BJ (cell line): ENCODE measurements around the gene CHCHD6. TPM values are rescaled to one million over a fixed set of nuclear protein-coding genes. Genes with fewer than 3 reads are reported as not detected.

Experiments
- CTCF ChIA-PET: fragments of 350-600 bp; formaldehyde crosslinking; extraction: SDS; loops from one replicate; lab custom pipeline; 2021; ENCODE audit warnings: antibody characterized with exemption, inconsistent platforms; lab: Yijun Ruan, JAX
- POLR2A ChIA-PET: fragments of 300-600 bp; sonication (Branson Sonifier 250); formaldehyde crosslinking; extraction: SDS; loops from one replicate; lab custom pipeline; 2021; ENCODE audit warnings: antibody characterized with exemption; lab: Charles Lee
- DNase-seq: peaks from one replicate; pipeline ENCODE4 v3.0.0-alpha.2; 2011; ENCODE audit warnings: low read depth
- H3K27me3 ChIP-seq: 2 replicates; pipeline ENCODE4 v1.6.0; 2011; ENCODE audit warnings: low read length; ENCODE audit not compliant: control insufficient read depth, insufficient read depth
- H3K36me3 ChIP-seq: 2 replicates; pipeline ENCODE4 v1.5.1; 2011; ENCODE audit warnings: low read length; ENCODE audit not compliant: control insufficient read depth, insufficient read depth
- H3K4me3 ChIP-seq: 2 replicates; pipeline ENCODE4 v1.5.1; 2011; ENCODE audit warnings: low read depth, mild to moderate bottlenecking, control low read depth, low read length
- CTCF ChIP-seq: IDR thresholded peaks from 2 replicates; pipeline ENCODE4 v1.5.1; 2011; ENCODE audit warnings: low read depth, mild to moderate bottlenecking, control low read depth, inconsistent platforms, low read length, moderate library complexity; ENCODE audit not compliant: insufficient read depth
- polyA plus RNA-seq: library from polyadenylated mRNA; depleted of rRNA; stranded (reverse); fragments of >200 nt; gene quantifications from 2 replicates; pipeline ENCODE4 v1.2.3, GENCODE V29; 2011

Gene CHCHD6
- polyA plus RNA-seq, 1 experiment = 23.7 TPM

GRCh38 chr3:126914226-126914625, 210.2 kb downstream of the CHCHD6 start:
- no peak for TF ChIP-seq CTCF
- no peak overlapping the region for H3K4me3 ChIP-seq
- POLR2A ChIA-PET = no interaction called here
- H3K27me3 ChIP-seq = no peaks in the 10 kb centered on the region
- no peak for DNase-seq
- H3K36me3 ChIP-seq = peaks cover 2% of the 10 kb centered on the region
- CTCF ChIA-PET = interaction anchor here (0.8 to 1.1 kb wide), 3 partner anchors 13 to 163 kb away, joined by 3 to 4 read pairs (median 3); no protein-coding TSS in a partner anchor

GRCh38 chr3:126915015-126915414, 211.0 kb downstream of the CHCHD6 start:
- no peak for TF ChIP-seq CTCF
- POLR2A ChIA-PET = no interaction called here
- CTCF ChIA-PET = interaction anchor here (0.6 to 1.1 kb wide), 2 partner anchors 12 to 393 kb away, joined by 3 read pairs; no protein-coding TSS in a partner anchor
- DNase-seq = no peak
- H3K27me3 ChIP-seq = no peaks in the 10 kb centered on the region
- no peak overlapping the region for H3K4me3 ChIP-seq
- H3K36me3 ChIP-seq = peaks cover 2% of the 10 kb centered on the region

- ChIA-PET CTCF (interaction anchor here (1.3 kb wide), 1 partner anchor 164 kb away, joined by 3 read pairs; no protein-coding TSS in a partner anchor), POLR2A (no interaction called here)
- H3K36me3 ChIP-seq = peaks cover 2% of the 10 kb centered on the region
- no peak for DNase-seq
- no peak overlapping the region for H3K4me3 ChIP-seq
- no peaks in the 10 kb centered on the region for H3K27me3 ChIP-seq
- no peak for TF ChIP-seq CTCF
Measured at GRCh38 chr3:126916546-126916945, 212.5 kb downstream of the CHCHD6 start.

GRCh38 chr3:126917232-126917804, 213.3 kb downstream of the CHCHD6 start:
- Histone ChIP-seq H3K27me3 (no peaks in the 10 kb centered on the region), H3K36me3 (peaks cover 2% of the 10 kb centered on the region), H3K4me3 (no peak overlapping the region)
- CTCF ChIA-PET = interaction anchor here (1.3 kb wide), 1 partner anchor 165 kb away, joined by 3 read pairs; no protein-coding TSS in a partner anchor
- no peak for DNase-seq
- TF ChIP-seq CTCF = no peak
- POLR2A ChIA-PET = no interaction called here

- ChIA-PET POLR2A (no interaction called here), CTCF (interaction anchor here (0.8 to 1.0 kb wide), 4 partner anchors 9 to 43 kb away, joined by 3 to 5 read pairs (median 3); no protein-coding TSS in a partner anchor)
- no peak for TF ChIP-seq CTCF
- no peak overlapping the region for H3K4me3 ChIP-seq
- no peak for DNase-seq
- peaks cover 2% of the 10 kb centered on the region for H3K36me3 ChIP-seq
- no peaks in the 10 kb centered on the region for H3K27me3 ChIP-seq
Measured at GRCh38 chr3:126918355-126918821, 214.3 kb downstream of the CHCHD6 start.
